ENCODE data around the gene ATP13A4. TPM values are rescaled to one million over a fixed set of nuclear protein-coding genes. Genes with fewer than 3 reads are reported as not detected.

ATP13A4 gene
- total and polyA plus RNA-seq, 2 of the 8 experiments (the other 6 are each of a cell fraction or from before 2014, with no cell fraction given) = 0.12 TPM; not detected in 1

GRCh38 chr3:193590088-193590856 lies 35.6 kb upstream of the ATP13A4 start (continued):
- TF ChIP-seq CHD7 (IDR thresholded peaks at IDR 0.05; ENCODE audit: insufficient replicate concordance, low read length) (no peak), PHF8 (conservative IDR thresholded peaks at IDR 0.05; ENCODE audit: low read depth, low read length) (no peak), MAX (IDR thresholded peaks at IDR 0.05) (no peak), SUZ12 (IDR thresholded peaks at IDR 0.05; ENCODE audit: low read length) (no peak), SIX5 (IDR thresholded peaks at IDR 0.05; ENCODE audit: low read depth, low read length) (no peak), FOSL1 (IDR thresholded peaks at IDR 0.05; ENCODE audit: insufficient read depth, low read depth, low read length) (no peak), NANOG (IDR thresholded peaks at IDR 0.05; ENCODE audit: insufficient read depth, low read depth, low read length, poor library complexity, severe bottlenecking) (no peak)
